NT2/D1 (cell line): ENCODE results near the gene SORL1.

ENCODE experiments used
- SUZ12 ChIP-seq: IDR thresholded peaks from 2 replicates; pipeline ENCODE4 v1.6.1; 2011; ENCODE audit not compliant: insufficient read length, insufficient read depth; ENCODE audit errors: extremely low read depth
- YY1 ChIP-seq: IDR thresholded peaks from 2 replicates; pipeline ENCODE4 v1.6.1; 2011; ENCODE audit not compliant: insufficient read length, insufficient read depth

DNA sequence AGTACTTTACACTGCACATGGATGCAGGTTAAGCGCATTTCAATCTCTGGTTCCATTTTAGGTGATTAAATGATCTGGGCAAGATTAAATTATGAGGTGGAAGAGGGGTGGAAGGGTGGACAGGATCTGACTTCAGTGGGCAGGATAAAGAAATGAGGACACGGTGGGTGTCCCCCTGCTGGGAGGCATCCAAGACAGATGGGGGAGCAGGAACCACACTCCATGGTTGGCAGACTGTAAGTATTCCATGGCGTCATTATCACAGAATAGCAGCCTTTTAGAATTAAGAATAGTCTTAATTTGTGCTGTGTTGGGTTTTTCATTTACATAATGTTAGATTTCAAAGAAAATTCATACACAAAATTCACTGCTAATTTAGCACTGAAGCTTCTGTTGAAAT, 7.6 kb upstream of the SORL1 start:
- TF ChIP-seq SUZ12 (no peak), YY1 (no peak)
